K562 (cell line): ENCODE results near the gene PRKG1. TPM values are rescaled to one million over a fixed set of nuclear protein-coding genes. Genes with fewer than 3 reads are reported as not detected.

ENCODE experiments used
- ATAC-seq: fragments of 200-7000 bp; cut with Tn5 transposase; 3 replicates; pipeline ENCODE4 v1.9.1; 2020; ENCODE audit warnings: moderate library complexity
- BruUV-seq: library from RNA; stranded (reverse); fragments of 400-500 nt; replicated peaks from 2 replicates; lab custom pipeline; 2021; lab: Mats Ljungman, UMichigan
- CTCF ChIA-PET: fragments of 300-600 bp; formaldehyde crosslinking; extraction: SDS; loops from one replicate; lab custom pipeline; 2021; ENCODE audit warnings: low intra/inter-chr PET ratio; lab: Yijun Ruan, JAX
- POLR2A ChIA-PET: fragments of 300-600, 350-650 bp; sonication (Branson Sonifier 250); formaldehyde crosslinking; extraction: SDS; loops from one replicate; lab custom pipeline; 2021; ENCODE audit warnings: antibody characterized with exemption, inconsistent platforms; lab: Yijun Ruan, JAX
- DNase-seq, 4 experiments: peaks; one replicate each; pipeline versions ENCODE4 v3.0.0 to v3.0.0-alpha.2; 2011 to 2018; ENCODE audit warnings: low spot score in 3 of 4, mixed read lengths in 3 of 4; ENCODE audit errors: extremely low read depth in 1 of 4
- FAIRE-seq: peaks from 2 replicates; lab custom pipeline; 2011; peaks lifted over from hg19 to GRCh38; lab: Jason Lieb, UNC
- H2AFZ ChIP-seq: 2 replicates; pipeline ENCODE4 v1.6.0; 2011; ENCODE audit warnings: low read depth, low read length, control low read depth, inconsistent platforms
- H3K27ac ChIP-seq: fragments of 200-600 bp; 3 replicates; pipeline ENCODE4 v1.8.0; 2011; ENCODE audit warnings: low read depth, mild to moderate bottlenecking, control low read depth, inconsistent platforms, low read length, moderate library complexity, mixed read lengths; ENCODE audit errors: extremely low read depth
- H3K27me3 ChIP-seq, 2 experiments: fragments of 300-600 bp in 1 of 2; 2 replicates in 1 of 2; 3 replicates in 1 of 2; pipeline versions ENCODE4 v1.6.0 to v1.8.0; 2011; ENCODE audit warnings: inconsistent platforms in 2 of 2, low read length in 2 of 2, mild to moderate bottlenecking in 1 of 2, mixed read lengths in 1 of 2, moderate library complexity in 1 of 2; ENCODE audit not compliant: control insufficient read depth in 2 of 2, insufficient read depth in 2 of 2
- H3K36me3 ChIP-seq: fragments of 300-600 bp; 3 replicates; pipeline ENCODE4 v1.8.0; 2011; ENCODE audit warnings: mild to moderate bottlenecking, low read length, inconsistent platforms; ENCODE audit not compliant: control insufficient read depth, insufficient read depth
- H3K4me1 ChIP-seq, 2 experiments: fragments of 200-600 bp in 1 of 2; replicated peaks in 1 of 2; 2 replicates in 1 of 2; 3 replicates in 1 of 2; pipeline versions ENCODE4 v1.5.1 to v1.8.0; 2011; ENCODE audit warnings: inconsistent platforms in 2 of 2, low read length in 2 of 2, mild to moderate bottlenecking in 1 of 2, mixed read lengths in 1 of 2, moderate library complexity in 1 of 2; ENCODE audit not compliant: control insufficient read depth in 2 of 2, insufficient read depth in 2 of 2
- H3K4me2 ChIP-seq: 2 replicates; pipeline ENCODE4 v1.6.1; 2011; ENCODE audit warnings: low read length, control low read depth, inconsistent platforms, mixed read lengths; ENCODE audit not compliant: insufficient read depth
- H3K4me3 ChIP-seq: fragments of 200-600 bp; sonication (generic), shearing (Covaris generic); 2 replicates; pipeline ENCODE4 v1.5.1; 2016; ENCODE audit warnings: control low read depth, inconsistent platforms
- H3K79me2 ChIP-seq: fragments of 200-600 bp; 3 replicates; pipeline ENCODE4 v1.8.0; 2011; ENCODE audit warnings: low read length, inconsistent platforms; ENCODE audit not compliant: control insufficient read depth, insufficient read depth
- H3K9ac ChIP-seq, 2 experiments: 2 replicates each; pipeline versions ENCODE4 v1.6.0 to v1.6.1; 2011; ENCODE audit warnings: low read depth in 2 of 2, low read length in 2 of 2, control low read depth in 1 of 2, inconsistent platforms in 1 of 2, mild to moderate bottlenecking in 1 of 2, mixed read lengths in 1 of 2; ENCODE audit not compliant: insufficient read depth in 1 of 2
- H3K9me1 ChIP-seq: one replicate; pipeline ENCODE4 v1.6.0; 2011; ENCODE audit warnings: inconsistent platforms, mild to moderate bottlenecking, low read length, moderate library complexity; ENCODE audit not compliant: control insufficient read depth, insufficient read depth
- H3K9me3 ChIP-seq: replicated peaks from 2 replicates; pipeline ENCODE4 v1.5.1; 2011; ENCODE audit warnings: low read depth, low read length, inconsistent platforms; ENCODE audit not compliant: control insufficient read depth, insufficient read depth
- H4K20me1 ChIP-seq: replicated peaks from 2 replicates; pipeline ENCODE4 v1.6.1; 2011; ENCODE audit warnings: low read length, inconsistent platforms, mixed read lengths; ENCODE audit not compliant: control insufficient read depth, insufficient read depth
- GTF2E2 ChIP-seq: fragments of 200-800 bp; sonication (Bioruptor generic); IDR thresholded peaks from 2 replicates; pipeline ENCODE4 v1.6.1; 2016; ENCODE audit warnings: missing genetic modification characterization, missing compliant biosample characterization
- HEY1 ChIP-seq: fragments of 250-450 bp; sonication (Bioruptor Pico); IDR thresholded peaks from 2 replicates; pipeline ENCODE4 v1.5.0; 2020; ENCODE audit warnings: mild to moderate bottlenecking, moderate library complexity, borderline replicate concordance
- HNRNPK ChIP-seq: fragments of 200-400 bp; formaldehyde crosslinking; IDR thresholded peaks from one replicate; pipeline ENCODE4 v1.6.1; 2018; ENCODE audit warnings: mild to moderate bottlenecking, low read depth, low read length; ENCODE audit not compliant: poor library complexity, severe bottlenecking
- LARP7 ChIP-seq: fragments of 450-650 bp; IDR thresholded peaks from 2 replicates; pipeline ENCODE4 v1.6.1; 2016
- NR4A1 ChIP-seq, 2 experiments: fragments of 250-450 bp in 1 of 2; fragments of 450-650 bp in 1 of 2; sonication (Bioruptor Pico) in 1 of 2; IDR thresholded peaks; 2 replicates each; pipeline versions ENCODE4 v1.4.0 to v1.6.1; 2016 to 2020; ENCODE audit warnings: mild to moderate bottlenecking in 2 of 2, missing compliant biosample characterization in 1 of 2, missing genetic modification characterization in 1 of 2, moderate library complexity in 1 of 2
- SAP30 ChIP-seq: fragments of 200-600 bp; sonication (generic); IDR thresholded peaks from 2 replicates; pipeline ENCODE4 v1.6.1; 2012; ENCODE audit warnings: borderline replicate concordance, low read depth, mild to moderate bottlenecking, moderate library complexity, low read length, control low read depth, inconsistent platforms; ENCODE audit not compliant: insufficient read depth, poor library complexity, severe bottlenecking
- TBL1XR1 ChIP-seq, 2 experiments: IDR thresholded peaks; 2 replicates each; pipeline ENCODE4 v1.6.1; 2012; ENCODE audit warnings: improper control_type of control experiment in 2 of 2, low read length in 2 of 2, mild to moderate bottlenecking in 1 of 2
- ZNF253 ChIP-seq: fragments of 250-450 bp; sonication (Bioruptor Pico); conservative IDR thresholded peaks from 2 replicates; pipeline ENCODE4 v1.6.1; 2021; ENCODE audit warnings: mild to moderate bottlenecking
- ZNF445 ChIP-seq: fragments of 250-450 bp; sonication (Bioruptor Pico); IDR thresholded peaks from 2 replicates; pipeline ENCODE4 v1.4.0; 2020; ENCODE audit warnings: low read depth, mild to moderate bottlenecking, moderate library complexity
- WGBS: fragments of 100-300 bp; shearing (Covaris generic); methylation state at CpG from one replicate; pipeline ENCODE4 v1.1.6; 2016; ENCODE audit warnings: low coverage, mixed read lengths; ENCODE audit not compliant: insufficient coverage; ENCODE audit errors: missing lambda C conversion rate; 5-methylcytosine and 5-hydroxymethylcytosine counted together
- in situ Hi-C: fragments of 300-500 bp; cut with MboI; formaldehyde crosslinking; loops from 4 replicates; pipeline ENCODE4 v1.15.0; 2018; ENCODE audit warnings: inconsistent platforms, mixed read lengths
- intact Hi-C: fragments of 100-400 bp; cut with micrococcal nuclease; formaldehyde crosslinking; loops from 2 replicates; pipeline ENCODE4 v1.14.2; 2022
- polyA plus RNA-seq, 8 experiments: library from polyadenylated mRNA; depleted of rRNA in 4 of 8; stranded (reverse) in 5 of 8; unstranded in 3 of 8; fragments of >200 nt; fragmentation: Nextera tagmentation in 2 of 8; fragmentation: Illumina TruSeq in 1 of 8; extraction: Ambion mirVana in 2 of 8; extraction: Trizol in 1 of 8; gene quantifications; 2 replicates each; pipeline versions ENCODE4 v1.2.1 to v1.2.3, GENCODE V29; 2011 to 2014; ENCODE audit warnings: inconsistent platforms in 1 of 8, missing spikeins in 1 of 8
- total RNA-seq, 7 experiments: library from RNA; depleted of rRNA in 6 of 7; stranded (reverse); fragments of >200 nt in 6 of 7; fragmentation: Illumina TruSeq in 2 of 7; extraction: Trizol in 2 of 7; gene quantifications; 2 replicates each; pipeline versions ENCODE4 v1.2.1 to v1.2.3, GENCODE V29; 2011 to 2021; ENCODE audit warnings: low replicate concordance in 1 of 7
- TF ChIP-seq, protein P1 (sequence below): fragments of 250-450 bp; sonication (Bioruptor Pico); IDR thresholded peaks from 2 replicates; pipeline ENCODE4 v1.8.0; 2021; ENCODE audit warnings: mild to moderate bottlenecking, moderate library complexity

The PRKG1 gene
- total and polyA plus RNA-seq, 9 of the 15 experiments (the other 6 are each of a cell fraction or from before 2014, with no cell fraction given), result 0.22 TPM; not detected in 8

- TF ChIP-seq NR4A1 (CRISPR knock-in tag; IDR thresholded peaks at IDR 0.05), result no peak
- TF ChIP-seq NR4A1 (tag; IDR thresholded peaks at IDR 0.05), result no peak
- TF ChIP-seq, all 486 proteins: peak for 0
These were observed 45.2 kb downstream of the PRKG1 start (continued) for GRCh38 chr10:51119441-51119840.

- no peaks in the 10 kb centered on the region for H3K9me1 ChIP-seq
- intact Hi-C loops (no loop called here), in situ Hi-C loops (no loop called here)
- H4K20me1 ChIP-seq, result no peaks in the 10 kb centered on the region
- FAIRE-seq (no peak), DNase-seq (no peak), ATAC-seq (no peak)
- 6% methylated on average over 4 of the region's 4 CpGs for WGBS
- BruUV-seq, result no TSS peak
- no peaks in the 10 kb centered on the region for H3K9me3 ChIP-seq
- H2AFZ ChIP-seq, result no peak overlapping the region
- no peak overlapping the region for H3K27ac ChIP-seq
- H3K9ac ChIP-seq, result no peak overlapping the region
- H3K4me2 ChIP-seq, result no peak overlapping the region
- no peaks in the 10 kb centered on the region for H3K4me1 ChIP-seq
- H3K79me2 ChIP-seq, result no peaks in the 10 kb centered on the region
- CTCF ChIA-PET, result no interaction called here
- no peaks in the 10 kb centered on the region for H3K36me3 ChIP-seq
- no peak for TF ChIP-seq HNRNPK
- no peak for TF ChIP-seq SAP30
- no peak for TF ChIP-seq HEY1 (CRISPR knock-in tag)
- no peak for TF ChIP-seq LARP7
- no peak for TF ChIP-seq TBL1XR1 (IDR thresholded peaks at IDR 0.05; ENCODE audit: low read length in 2 of 2)
- no peak for TF ChIP-seq ZNF253 (CRISPR knock-in tag)
- TF ChIP-seq ZNF445 (CRISPR knock-in tag), result no peak
- TF ChIP-seq GTF2E2 (tag), result no peak
- TF ChIP-seq, protein P1, sequence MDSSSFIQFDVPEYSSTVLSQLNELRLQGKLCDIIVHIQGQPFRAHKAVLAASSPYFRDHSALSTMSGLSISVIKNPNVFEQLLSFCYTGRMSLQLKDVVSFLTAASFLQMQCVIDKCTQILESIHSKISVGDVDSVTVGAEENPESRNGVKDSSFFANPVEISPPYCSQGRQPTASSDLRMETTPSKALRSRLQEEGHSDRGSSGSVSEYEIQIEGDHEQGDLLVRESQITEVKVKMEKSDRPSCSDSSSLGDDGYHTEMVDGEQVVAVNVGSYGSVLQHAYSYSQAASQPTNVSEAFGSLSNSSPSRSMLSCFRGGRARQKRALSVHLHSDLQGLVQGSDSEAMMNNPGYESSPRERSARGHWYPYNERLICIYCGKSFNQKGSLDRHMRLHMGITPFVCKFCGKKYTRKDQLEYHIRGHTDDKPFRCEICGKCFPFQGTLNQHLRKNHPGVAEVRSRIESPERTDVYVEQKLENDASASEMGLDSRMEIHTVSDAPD (CRISPR knock-in tag), result no peak
- H3K27me3 ChIP-seq, result no peaks in the 10 kb centered on the region
- POLR2A ChIA-PET, result no interaction called here
- no peak overlapping the region for H3K4me3 ChIP-seq
These were observed 47.6 kb downstream of the PRKG1 start for GRCh38 chr10:51121861-51122260.
